HG02759 (cell line): ENCODE measurements around the gene ABR.
"Not testable (repeated sequence)": the region's sequence is repeated elsewhere in the genome, so short reads cannot be mapped to it uniquely, and the experiment has no call there.

Source experiments
- ATAC-seq: cut with Tn5 transposase; IDR thresholded peaks from one replicate; pipeline ENCODE4 v1.9.1; 2021; ENCODE audit warnings: mild to moderate bottlenecking, moderate library complexity; ENCODE audit not compliant: unreplicated experiment

ABR gene

DNA sequence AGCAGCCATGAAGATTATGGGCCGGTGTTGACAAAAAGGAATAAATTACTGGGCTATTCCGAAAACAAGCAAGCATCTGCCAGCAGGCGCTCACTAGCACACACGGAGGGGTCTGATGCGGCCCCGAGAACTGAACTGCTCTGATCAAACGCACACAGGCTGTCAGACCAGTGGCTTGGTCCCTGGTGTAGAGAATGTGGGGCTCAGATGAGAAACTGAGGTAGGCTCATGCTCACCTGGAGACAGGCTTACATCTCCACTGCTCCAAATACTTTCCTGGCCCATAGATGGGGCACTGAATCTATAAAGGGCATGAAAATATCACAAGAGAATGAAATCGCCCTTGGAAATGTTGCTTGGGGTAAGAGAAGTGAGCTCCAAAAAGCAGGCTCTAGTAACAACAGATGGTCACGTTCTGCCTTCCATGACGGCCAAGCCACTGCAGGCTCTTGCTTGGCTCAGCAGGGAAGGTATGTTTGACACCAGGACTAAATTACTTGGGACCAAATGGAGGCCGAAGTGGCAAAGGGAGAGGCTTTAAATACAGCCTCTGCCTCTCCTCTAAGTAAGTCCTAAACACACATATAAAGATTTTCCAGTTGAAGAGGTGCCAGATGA, 5.4 kb downstream of the ABR start:
- ATAC-seq, result no peak

DNA sequence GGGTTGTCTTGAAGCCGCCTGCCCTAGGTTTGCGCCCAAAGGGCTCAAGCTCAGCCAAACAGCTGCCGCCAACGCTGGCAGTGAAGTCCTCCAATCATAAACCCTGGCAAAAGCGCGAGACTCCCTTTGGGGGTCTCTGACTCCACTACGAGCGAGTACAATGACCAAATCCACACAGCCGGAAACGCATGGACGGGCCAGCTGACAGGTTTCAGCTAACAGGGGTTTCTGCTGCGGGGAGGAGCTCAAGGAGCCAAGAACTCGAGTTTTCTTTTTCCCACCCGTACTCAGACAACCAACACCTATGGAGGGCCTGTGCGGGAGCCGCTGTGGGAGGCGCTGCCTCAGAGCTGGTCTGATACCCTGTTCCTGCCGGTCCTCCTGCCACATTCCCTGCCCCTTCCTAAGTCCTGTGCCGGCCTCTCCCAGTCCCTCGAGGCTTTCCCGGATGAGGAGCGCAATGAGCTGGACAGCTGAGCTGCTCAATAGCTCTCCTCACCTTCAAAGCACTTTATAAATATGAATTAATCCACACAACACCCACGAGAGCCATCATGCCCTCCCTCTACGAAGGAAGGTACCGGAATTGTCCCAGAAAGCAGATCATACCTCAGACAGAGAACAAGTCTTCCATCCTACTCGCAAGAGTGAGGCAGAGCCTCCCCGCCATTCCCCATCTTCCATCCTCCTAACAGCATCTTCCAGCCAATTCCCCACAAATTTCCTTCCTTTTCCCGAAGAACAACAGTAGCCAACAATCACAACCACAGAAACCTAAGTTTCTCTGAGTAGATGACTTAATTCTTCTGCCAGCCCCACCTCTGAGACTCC, 6.1 kb downstream of the ABR start:
- no peak for ATAC-seq

DNA sequence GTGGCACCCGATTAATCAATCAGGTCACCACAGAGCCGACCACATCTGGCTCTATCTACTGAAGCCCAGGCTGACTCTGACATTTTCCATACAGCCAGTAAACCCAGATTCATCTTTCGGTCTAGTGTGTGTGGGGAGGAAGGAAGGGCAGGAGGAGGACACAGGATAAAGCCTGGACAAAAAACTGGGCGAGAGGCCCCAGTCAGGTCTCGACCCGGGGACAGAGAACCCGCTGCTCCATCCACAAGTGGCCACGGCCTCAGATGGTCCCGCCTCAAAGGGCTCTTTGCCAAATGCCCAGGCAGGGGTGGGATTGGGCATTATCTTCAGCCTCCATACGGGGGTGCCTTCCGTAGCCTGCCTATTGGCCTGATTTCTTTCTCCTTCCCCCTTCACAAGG, 7.8 kb downstream of the ABR start:
- no peak for ATAC-seq

DNA sequence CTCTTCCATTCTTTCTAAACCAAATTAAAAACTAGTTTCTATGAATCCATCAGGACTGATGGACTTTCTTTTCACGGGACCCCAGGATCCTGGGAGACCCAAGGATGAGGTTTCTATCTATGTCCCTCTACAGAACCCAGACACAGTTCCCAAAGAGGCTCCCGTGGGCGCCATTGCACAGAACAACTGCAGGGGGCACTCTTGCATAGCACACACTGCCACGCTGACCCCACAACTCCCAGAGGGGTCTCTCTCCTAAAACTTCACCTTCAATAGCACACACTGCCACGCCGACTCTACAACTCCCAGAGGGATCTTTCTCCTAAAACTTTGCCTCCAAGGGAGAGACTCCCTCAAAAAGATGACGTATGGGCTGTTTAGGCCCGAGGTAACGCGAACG, 9.0 kb downstream of the ABR start:
- ATAC-seq, result no peak

DNA sequence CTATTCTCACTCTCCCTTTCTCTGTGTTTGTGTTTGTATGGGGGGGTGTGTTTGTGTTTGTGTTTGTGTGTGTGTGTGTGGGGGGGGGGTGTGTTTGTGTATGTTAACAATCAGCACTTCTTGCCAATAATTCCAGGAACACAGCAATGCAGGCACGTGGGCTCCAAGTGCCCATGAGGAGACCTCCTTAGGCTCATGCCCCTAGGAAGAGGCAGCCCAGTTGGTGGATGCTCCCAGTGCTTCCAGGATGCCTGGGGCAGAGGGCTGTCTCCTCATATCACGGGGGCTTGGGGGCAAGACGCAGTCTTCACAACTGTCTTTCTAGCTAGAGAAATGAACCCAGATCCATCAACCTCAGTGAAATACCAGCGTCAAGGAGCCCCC, 9.9 kb downstream of the ABR start:
- ATAC-seq, result no peak

DNA sequence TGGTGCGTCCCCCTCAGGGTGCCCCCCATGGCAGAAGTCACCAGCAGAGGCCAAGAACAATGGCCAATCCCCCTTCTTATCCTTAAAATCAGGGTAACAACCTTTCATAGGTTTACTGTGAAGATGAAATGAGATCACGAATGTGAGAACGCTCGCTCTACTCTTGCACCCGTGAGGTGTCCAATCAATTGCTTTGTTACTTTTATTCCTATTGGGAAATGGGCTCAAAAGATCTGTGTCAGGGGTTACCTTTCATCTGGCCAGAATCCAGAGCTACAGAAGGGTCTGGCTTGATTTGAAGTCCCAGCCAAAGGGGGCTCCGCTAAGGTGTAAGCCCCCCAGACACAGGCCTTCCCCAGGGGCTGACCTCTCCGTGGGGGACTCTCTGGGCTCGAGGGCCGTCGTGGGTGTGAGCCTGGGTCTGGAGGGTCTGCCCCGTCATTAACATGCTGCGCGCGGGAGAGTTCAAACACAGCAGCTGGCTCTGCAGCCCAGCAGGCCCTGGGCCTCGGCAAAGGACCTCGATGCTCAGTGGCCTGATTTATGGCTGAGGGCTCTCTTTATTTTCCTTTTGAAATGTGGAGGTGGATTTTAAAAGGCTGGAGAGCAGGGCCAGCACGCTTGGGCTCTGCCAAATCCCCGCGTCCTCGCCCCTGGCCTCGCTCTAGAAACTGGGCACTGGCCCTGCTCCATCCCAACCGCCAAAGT, 10.4 kb downstream of the ABR start:
- ATAC-seq, result no peak

DNA sequence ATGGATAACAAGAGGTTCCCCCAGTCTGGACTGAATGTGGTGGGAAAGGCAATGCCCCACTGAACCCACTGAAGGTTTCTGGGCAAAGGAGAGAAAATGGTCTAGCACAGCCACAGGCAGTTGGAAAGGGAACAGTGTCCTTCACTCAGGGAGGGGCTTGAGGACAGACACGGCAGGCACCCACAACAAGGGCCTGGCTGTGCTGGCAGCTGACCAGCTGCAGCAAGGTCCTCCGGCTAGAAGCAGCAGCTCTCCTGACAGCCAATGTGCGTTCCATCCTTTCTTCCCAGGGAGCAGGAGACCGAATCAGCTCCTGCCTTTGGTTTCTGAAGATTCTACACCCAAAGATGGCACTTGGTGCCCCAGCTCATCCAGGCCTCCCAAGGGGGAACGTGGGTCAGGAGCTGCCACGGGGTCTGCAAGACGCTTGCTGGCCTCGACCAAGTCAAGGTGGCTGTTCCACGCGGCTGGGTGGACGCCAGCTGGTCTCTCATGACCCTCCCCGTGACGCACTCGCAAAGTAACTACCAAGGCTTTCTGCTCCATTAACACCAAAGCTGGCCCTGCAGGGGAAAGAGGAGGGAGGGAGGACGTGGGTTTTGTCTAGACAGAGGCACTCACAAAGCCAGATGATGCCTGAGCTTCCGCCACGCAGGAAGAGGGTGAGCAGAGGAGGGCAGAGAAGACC, 11.1 kb downstream of the ABR start:
- ATAC-seq, result no peak

DNA sequence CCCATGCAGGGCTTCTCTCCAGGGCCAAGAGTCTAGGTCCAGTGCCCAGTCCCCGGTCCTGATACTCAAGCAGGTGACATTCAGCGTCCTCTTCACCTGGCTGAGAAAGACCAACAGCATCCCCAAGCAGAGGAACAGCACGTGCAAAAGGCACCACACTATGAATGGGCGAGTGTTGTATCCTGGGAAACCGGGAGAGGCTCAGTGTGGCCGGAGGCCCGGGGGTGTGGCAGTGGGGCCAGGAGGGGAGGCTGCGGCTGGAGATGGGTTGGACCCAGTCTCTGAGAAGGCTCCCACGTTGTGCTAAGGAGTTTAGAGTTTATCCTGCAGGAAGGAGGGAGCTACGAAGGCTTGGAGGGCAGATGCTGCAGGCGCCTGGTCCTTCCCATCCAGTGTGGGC, 13.5 kb downstream of the ABR start:
- ATAC-seq, result no peak

DNA sequence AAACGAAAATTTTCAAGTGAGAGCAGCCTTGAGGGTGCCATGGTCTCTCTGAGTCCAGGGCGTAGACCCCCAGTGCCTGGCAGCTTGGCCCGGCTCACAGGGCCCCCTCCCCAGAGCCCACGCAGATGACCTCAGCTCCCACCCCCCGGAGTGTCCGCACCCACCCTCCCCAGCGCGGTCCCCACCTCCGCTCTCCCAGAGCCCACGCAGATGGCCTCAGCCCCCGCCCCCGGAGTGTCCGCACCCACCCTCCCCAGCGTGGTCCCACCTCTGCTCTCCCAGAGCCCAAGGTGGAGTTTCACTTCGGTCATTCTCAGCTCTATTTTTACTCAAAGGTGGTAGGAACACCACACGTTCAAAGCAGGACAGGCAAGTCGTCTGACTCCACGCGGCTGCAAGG, 13.9 kb downstream of the ABR start:
- ATAC-seq, result no peak

DNA sequence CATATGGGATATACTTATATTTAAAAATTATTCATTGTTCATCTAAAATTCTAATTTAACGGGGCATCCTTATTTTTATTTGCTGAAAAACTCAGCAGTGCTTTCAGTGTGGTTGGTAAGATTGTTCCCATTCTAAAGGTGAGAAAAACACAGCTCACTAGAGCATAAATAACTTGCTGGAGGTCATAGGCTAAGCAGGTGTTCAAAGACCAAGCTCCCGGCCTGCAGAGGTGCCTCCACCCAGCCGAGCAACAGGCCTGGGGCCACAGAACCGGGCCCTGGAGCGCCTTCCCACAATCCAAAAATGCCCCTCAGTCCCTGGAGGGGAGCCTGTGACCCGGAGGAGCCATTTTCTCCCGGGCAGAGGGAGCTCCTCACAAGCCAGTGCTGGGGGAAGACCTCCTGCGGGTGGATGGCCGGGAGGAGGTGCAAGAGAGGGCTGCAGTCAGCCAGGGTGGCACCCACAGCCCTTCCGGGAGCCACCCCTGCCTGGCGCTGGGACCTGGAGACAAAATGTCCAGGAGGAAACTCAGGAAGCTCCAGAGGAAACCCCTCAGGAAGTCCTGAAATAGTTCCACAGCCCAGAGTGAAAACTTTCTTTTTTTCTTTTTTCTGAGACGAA, 14.7 kb downstream of the ABR start:
- ATAC-seq, result no peak

DNA sequence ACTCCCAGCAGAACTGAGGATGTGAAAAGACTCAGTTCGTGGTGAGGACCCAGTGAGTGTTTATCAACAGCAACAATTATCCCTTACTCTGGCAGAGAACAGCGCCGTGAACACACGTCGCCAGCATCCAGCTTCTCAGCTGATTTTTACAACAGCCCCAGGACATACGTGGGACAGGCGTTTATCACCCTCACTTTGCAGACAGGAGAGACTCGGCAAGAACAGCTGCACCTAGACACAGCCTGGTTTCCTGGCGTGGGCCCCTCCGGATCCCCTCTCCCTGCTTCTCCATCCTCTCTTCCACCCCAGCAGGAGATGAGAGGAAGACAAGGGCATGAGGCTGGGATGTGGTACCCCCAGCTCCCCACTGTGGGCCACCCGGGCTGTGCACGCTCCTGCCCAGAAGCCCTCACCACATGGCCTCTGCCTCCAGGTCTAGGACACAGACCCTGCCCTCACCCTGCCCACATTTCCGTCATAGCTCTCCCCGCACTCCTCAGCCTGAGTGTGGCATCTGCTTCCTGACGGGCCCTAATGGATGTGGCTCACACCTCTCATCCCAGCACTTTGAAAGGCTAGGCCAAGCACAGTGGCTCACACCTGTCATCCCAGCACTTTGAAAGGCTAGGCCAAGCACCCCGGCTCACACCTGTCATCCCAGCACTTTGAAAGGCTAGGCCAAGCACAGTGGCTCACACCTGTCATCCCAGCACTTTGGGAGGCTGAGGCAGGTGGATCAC, 17.5 kb downstream of the ABR start:
- ATAC-seq, result no peak

DNA sequence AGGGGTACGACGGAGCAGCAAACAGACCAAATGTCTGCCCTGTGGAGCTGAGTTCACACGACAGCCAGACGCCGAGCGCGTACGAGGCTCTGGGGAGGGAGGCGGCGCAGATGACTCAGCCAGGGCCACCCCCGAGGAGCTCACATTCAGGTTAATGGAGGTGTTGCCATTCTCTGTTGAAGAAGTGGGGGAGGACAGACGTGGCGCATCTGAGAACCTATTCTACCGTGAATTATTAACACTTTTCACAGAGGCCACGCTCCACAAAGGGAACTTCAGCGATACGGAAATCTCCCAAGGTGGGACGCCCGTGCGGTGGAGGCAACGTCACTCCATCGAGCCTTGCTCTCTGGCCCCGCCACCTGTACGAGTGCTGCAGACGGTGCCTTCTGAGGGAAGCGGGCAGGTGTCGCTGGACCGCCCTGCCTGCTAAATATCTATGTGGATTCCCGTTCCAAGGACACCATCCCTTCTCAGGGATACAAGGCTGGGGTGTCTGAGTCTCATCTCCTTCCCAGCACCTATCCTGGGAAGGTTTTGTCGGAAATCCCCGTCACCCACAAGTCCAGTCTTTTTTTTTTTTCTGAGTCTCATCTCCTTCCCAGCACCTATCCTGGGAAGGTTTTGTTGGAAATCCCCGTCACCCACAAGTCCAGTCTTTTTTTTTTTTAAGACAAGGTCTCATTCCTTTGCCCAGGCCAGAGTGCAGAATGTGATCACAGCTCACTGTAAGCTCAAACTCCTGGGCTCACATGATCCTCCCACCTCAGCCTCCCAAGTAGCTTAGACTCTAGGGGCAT, 19.0 kb downstream of the ABR start:
- no peak for ATAC-seq

DNA sequence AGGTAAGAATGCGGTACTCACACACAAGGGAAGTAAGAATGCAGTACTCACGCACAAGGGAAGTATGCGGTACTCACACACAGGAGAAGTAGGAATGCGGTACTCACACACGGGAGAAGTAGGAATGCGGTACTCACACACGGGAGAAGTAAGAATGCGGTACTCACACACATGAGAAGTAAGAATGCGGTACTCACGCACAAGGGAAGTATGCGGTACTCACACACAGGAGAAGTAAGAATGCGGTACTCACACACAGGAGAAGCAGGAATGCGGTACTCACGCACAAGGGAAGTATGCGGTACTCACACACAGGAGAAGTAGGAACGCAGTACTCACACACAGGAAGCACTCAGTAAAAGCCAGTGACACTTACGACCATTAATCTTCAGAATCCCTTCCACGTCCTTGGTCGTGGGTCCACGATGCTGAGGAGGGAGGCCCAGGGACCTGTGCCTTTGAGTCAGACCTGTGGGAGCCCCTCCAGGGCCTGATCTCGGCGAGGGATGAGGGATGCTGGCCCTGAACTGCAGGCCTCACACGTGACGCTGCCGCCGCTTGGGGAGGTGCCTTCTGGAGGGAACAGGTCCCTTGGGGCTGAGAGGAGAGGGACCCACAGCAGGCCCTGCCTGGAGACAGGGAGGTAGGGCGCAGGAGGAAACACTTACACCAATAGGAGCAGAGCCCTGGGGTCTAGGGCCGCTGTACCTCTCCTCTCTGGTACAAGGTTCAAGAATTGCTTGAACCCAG, 20.2 kb downstream of the ABR start:
- ATAC-seq, result no peak

DNA sequence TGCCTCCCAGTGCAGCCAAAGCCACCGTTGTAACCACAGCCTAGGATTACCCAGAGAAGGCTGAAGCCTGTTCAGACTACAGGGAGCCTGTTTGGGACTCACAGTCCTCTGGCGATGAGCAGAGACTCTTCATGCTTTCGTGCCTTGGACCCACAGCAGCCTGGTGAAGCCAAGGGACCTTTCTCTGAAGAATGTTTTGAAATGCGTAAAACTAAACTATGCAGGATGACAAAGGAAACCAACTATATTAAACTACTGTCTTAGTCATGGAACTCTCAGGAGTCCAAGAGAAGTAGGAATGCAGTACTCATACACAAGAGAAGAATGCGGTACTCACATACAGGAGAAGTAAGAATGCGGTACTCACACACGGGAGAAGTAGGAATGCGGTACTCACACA, 20.9 kb downstream of the ABR start:
- ATAC-seq, result no peak

DNA sequence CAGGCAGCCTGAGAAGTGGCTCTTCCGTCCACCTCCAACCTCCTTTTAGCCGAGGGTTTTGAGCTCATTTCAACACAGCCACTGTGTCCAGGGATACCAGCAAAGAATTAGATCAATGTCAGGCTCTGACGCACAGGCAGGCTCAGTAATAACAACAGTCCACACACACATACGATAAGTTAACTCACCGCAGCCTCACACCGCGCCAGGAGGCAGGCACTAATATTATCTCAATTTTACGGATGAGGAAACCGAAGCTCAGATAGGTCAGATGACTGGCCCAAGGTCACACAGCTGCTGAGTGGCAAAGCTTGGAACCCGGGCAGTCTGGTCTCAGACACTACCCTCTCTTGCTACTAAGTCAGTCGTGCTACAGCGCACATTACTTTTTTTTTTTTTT, 22.9 kb downstream of the ABR start:
- no peak for ATAC-seq

DNA sequence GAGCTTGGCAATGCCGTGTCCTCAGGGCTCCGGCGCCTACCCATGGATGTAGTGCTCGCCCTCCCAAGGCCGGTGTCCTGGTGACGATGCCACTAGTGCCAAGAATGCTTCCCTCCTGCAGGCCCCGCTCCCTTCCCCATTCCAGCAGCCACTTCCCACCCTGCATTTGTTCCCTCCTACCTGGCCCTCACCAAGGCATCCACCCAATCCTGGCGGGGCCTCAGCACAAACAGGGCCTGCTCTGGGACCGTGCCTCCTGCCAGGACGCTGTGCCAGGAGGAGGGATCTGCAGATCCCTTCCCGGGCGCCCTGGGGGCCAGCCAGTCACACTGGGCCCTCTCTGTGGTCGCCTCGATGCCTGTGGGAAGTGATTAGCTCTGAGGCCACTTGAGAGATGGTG, 25.1 kb downstream of the ABR start:
- no peak for ATAC-seq

DNA sequence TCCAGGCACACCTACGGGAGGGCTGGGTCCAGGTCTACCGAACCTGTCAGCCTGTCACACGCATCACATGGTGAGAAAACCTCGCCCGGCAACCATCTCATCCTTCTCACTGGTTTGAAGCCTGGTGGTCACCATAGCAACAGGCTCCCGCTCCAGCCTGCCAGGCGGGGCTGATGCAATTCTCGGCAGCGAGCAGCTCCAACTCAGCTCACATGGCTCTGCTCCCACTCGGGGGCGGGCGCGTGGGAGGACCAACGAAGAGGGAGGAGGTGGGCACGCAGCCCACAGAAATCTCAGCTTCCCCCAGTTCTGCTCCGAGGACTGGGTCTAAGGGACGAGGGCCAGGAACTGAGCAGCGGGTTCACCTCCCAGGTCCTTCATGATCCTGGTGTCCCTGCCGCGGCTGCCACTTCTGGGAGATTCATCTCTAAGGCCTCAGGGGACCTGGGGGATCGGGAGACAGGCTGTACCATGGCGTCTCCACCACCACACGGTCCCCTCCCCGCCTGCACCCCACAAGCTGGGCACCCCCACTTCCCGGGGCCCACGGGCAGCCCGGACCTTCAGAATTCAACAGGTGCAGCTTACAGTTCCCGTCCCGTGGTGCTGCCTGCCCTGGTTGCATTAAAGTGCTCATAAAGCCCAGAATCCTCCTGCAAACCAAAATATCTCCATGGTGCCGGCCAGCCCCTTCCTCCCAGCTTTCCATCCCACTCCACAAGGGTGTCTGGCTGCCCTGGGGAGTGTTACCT, 25.8 kb downstream of the ABR start:
- no peak for ATAC-seq

DNA sequence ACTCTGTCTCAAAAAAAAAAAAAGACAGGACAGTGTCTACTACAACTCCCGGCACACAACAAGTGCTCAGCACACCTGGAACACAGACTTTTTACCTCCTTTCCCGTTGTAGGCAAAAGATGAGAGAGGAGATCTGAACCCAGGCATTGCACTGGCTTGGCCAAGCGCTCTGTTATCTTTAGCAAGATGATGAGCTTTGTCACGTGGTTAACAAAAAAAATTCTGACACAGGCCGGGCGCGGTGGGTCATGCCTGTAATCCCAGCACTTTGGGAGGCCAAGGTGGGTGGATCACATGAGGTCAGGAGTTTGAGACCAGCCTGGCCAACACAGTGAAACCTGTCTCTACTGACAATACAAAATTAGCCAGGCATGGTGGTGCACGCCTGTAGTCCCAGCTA, 27.2 kb downstream of the ABR start:
- not testable (repeated sequence) for ATAC-seq
